ENCODE results near the gene CPLX1. TPM values are rescaled to one million over a fixed set of nuclear protein-coding genes. Genes with fewer than 3 reads are reported as not detected.
"Not testable (repeated sequence)": the region's sequence is repeated elsewhere in the genome, so short reads cannot be mapped to it uniquely, and the experiment has no call there.

CPLX1 gene
- total RNA-seq, 1 donor from 2014 or later = 115 TPM

DNA sequence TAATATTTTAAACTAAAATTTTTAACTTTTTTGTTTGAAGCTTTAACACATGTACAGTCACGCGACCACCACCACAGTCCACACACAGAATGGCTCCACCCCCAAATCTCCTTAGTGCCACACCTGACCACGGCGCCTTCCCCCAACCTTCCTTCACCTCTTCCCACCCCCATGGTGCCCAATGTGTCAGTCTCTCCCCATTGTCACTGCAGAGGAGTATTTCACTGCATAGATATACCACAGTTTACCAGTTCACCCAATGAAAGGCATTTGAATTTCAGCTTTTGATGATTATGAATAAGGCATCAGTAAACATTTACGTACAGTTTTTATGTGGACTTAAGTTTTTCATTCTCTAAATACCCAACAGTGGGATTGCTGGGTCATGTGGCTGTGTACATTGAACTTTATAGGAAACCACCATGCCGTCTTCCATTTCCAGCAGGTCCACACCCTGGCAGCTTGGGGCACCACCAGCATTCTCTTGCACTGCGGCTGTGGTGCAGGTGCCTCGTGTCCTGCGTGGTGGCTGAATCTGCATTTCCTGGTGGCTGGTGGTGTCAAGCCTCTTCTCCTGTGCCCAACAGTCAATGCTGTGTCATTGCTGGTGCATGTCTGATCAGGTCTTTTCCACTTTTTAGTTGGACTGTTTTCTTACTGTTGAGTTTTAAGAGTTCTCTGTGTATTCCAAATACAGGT, 49.0 kb downstream of the CPLX1 start:
- peak overlapping the region; percentile 35 for H3K4me3 Mint-ChIP-seq (ENCODE audit: unreplicated experiment)
- H3K36me3 Mint-ChIP-seq (ENCODE audit: unreplicated experiment) = peaks cover 24% of the 10 kb centered on the region
- H3K9me3 Mint-ChIP-seq (ENCODE audit: unreplicated experiment) = peaks cover 18% of the 10 kb centered on the region
- H3K27ac Mint-ChIP-seq (ENCODE audit: unreplicated experiment) = peak overlapping the region; percentile 7
- H3K27me3 Mint-ChIP-seq (ENCODE audit: unreplicated experiment) = peaks cover 23% of the 10 kb centered on the region
- peaks cover 24% of the 10 kb centered on the region for H3K4me1 Mint-ChIP-seq (ENCODE audit: low read depth, unreplicated experiment)
- no peak for DNase-seq
- TF ChIP-seq, protein P1, sequence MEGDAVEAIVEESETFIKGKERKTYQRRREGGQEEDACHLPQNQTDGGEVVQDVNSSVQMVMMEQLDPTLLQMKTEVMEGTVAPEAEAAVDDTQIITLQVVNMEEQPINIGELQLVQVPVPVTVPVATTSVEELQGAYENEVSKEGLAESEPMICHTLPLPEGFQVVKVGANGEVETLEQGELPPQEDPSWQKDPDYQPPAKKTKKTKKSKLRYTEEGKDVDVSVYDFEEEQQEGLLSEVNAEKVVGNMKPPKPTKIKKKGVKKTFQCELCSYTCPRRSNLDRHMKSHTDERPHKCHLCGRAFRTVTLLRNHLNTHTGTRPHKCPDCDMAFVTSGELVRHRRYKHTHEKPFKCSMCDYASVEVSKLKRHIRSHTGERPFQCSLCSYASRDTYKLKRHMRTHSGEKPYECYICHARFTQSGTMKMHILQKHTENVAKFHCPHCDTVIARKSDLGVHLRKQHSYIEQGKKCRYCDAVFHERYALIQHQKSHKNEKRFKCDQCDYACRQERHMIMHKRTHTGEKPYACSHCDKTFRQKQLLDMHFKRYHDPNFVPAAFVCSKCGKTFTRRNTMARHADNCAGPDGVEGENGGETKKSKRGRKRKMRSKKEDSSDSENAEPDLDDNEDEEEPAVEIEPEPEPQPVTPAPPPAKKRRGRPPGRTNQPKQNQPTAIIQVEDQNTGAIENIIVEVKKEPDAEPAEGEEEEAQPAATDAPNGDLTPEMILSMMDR (IDR thresholded peaks at IDR 0.05; ENCODE audit: partially characterized antibody, unreplicated experiment) = no peak

DNA sequence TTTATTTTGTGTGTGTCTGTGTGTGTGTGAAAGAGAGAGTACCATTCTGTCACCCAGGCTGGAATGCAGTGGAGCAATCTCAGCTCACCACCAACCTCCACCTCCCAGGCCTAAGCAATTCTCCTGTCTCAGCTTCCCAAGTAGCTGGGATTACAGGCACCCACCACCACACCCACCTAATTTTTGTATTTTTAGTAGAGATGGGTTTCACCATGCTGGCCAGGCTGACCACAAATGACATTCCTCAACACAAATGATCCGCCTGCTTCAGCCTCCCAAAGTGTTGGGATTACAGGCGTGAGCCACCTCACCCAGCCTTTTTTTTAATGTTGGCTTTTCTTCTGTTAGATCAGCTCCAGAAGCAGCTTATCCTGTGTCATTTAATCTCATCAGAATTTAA, 50.4 kb downstream of the CPLX1 start:
- peaks cover 24% of the 10 kb centered on the region for H3K36me3 Mint-ChIP-seq (ENCODE audit: unreplicated experiment)

DNA sequence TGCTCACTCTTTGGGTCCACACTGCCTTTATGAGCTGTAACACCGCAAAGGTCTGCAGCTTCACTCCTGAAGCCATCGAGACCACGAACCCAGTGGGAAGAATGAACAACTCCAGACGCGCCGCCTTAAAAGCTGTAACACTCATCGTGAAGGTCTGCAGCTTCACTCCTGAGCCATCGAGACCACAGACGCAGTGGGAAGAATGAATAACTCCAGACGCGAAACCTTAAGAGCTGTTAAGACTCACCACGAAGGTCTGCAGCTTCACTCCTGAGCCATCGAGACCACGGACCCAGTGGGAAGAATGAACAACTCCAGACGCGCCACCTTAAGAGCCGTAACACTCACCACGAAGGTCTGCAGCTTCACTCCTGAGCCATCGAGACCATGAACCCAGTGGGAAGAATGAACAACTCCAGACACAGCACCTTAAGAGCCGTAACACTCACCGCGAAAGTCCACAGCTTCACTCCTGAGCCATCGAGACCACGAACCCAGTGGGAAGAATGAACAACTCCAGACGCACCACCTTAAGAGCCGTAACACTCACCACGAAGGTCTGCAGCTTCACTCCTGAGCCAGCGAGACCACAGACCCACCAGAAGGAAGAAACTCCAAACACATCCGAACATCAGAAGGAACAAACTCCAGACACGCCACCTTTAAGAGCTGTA, 51.4 kb downstream of the CPLX1 start:
- H3K9me3 Mint-ChIP-seq (ENCODE audit: unreplicated experiment) = peaks cover 13% of the 10 kb centered on the region
- not testable (repeated sequence) for DNase-seq
- H3K27me3 Mint-ChIP-seq (ENCODE audit: unreplicated experiment) = peaks cover 14% of the 10 kb centered on the region
- peaks cover 28% of the 10 kb centered on the region for H3K36me3 Mint-ChIP-seq (ENCODE audit: unreplicated experiment)
- H3K4me3 Mint-ChIP-seq (ENCODE audit: unreplicated experiment) = peak overlapping the region; percentile 75
- peak overlapping the region; percentile 76 for H3K27ac Mint-ChIP-seq (ENCODE audit: unreplicated experiment)
- H3K4me1 Mint-ChIP-seq (ENCODE audit: low read depth, unreplicated experiment) = peaks cover 27% of the 10 kb centered on the region

More for the DNA sequence above, 50.4 kb downstream of the CPLX1 start:
- DNase-seq; H3K4me3 Mint-ChIP-seq (ENCODE audit: unreplicated experiment); H3K27ac Mint-ChIP-seq (ENCODE audit: unreplicated experiment): not testable (repeated sequence)
- H3K27me3 Mint-ChIP-seq (ENCODE audit: unreplicated experiment) = peaks cover 18% of the 10 kb centered on the region
- H3K9me3 Mint-ChIP-seq (ENCODE audit: unreplicated experiment) = peaks cover 14% of the 10 kb centered on the region
- peaks cover 27% of the 10 kb centered on the region for H3K4me1 Mint-ChIP-seq (ENCODE audit: low read depth, unreplicated experiment)

DNA sequence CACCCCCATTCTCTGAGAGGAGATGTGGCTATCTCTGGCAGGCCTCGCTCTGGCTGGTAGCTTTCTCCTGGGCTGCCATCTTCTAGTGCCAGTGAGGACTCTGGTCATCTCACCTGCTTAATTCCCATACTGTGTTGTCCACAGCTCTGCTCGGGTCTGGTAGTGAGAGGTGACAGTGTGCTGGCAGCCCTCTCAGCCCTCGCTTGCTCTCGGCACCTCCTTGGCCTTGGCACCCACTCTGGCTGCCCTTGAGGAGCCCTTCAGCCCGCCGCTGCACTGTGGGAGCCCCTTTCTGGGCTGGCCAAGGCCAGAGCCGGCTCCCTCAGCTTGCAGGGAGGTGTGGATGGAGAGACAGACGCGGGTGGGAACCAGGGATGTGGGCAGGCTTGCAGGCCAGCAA, 52.7 kb downstream of the CPLX1 start:
- H3K4me3 Mint-ChIP-seq (ENCODE audit: unreplicated experiment) = no peak overlapping the region
- no peak for DNase-seq
- TF ChIP-seq, protein P1 (IDR thresholded peaks at IDR 0.05; ENCODE audit: partially characterized antibody, unreplicated experiment) = no peak
- peak overlapping the region; percentile 38 for H3K27ac Mint-ChIP-seq (ENCODE audit: unreplicated experiment)
- H3K4me1 Mint-ChIP-seq (ENCODE audit: low read depth, unreplicated experiment) = peaks cover 30% of the 10 kb centered on the region
- H3K36me3 Mint-ChIP-seq (ENCODE audit: unreplicated experiment) = peaks cover 32% of the 10 kb centered on the region
- H3K9me3 Mint-ChIP-seq (ENCODE audit: unreplicated experiment) = peaks cover 20% of the 10 kb centered on the region
- peaks cover 14% of the 10 kb centered on the region for H3K27me3 Mint-ChIP-seq (ENCODE audit: unreplicated experiment)

DNA sequence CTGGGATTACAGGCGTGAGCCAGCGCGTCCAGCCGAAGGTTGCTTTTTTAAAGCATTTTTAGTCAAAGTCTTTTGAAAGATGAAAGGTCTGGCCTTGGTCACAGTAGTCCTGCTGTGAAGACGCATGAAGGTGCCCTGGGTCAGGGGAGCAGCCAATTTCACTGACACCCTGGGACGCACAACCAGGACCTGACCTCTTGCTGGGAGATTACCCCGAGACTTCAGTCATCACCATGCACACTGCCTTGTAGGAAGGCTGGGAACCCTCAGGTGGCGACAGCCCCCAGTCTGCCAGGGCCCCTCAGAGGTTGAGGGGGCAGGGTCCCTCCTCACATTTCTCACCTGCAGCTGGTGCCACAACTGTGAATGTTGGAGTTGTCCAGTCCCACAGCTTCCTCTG, 53.2 kb downstream of the CPLX1 start:
- DNase-seq = no peak
- TF ChIP-seq, protein P1 (IDR thresholded peaks at IDR 0.05; ENCODE audit: partially characterized antibody, unreplicated experiment) = no peak
- Mint-ChIP-seq H3K27ac (ENCODE audit: unreplicated experiment) (peak overlapping the region; percentile 77), H3K36me3 (ENCODE audit: unreplicated experiment) (peaks cover 32% of the 10 kb centered on the region), H3K4me1 (ENCODE audit: low read depth, unreplicated experiment) (peaks cover 27% of the 10 kb centered on the region), H3K4me3 (ENCODE audit: unreplicated experiment) (peak overlapping the region; percentile 25), H3K27me3 (ENCODE audit: unreplicated experiment) (peaks cover 14% of the 10 kb centered on the region), H3K9me3 (ENCODE audit: unreplicated experiment) (peaks cover 22% of the 10 kb centered on the region)

DNA sequence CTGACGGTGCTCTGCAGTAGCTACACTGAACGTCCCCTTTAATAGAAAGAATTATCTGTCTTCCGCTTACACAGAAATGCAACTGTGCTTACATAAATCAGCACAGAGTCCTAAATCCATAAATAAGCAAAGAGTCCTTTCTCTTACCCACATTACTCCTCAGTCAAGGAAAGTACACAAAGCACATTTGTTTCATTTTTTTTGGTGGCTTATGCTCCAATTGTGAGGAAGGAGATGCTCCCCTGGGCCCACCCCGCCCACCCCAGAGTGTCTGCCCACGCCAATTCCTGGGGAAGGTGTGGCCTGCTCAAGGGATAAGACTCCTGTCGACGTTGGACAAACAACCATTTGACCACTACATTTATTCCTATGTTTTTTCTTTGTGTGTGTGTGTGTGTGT, 53.8 kb downstream of the CPLX1 start:
- Mint-ChIP-seq H3K27me3 (ENCODE audit: unreplicated experiment) (peaks cover 11% of the 10 kb centered on the region), H3K9me3 (ENCODE audit: unreplicated experiment) (peaks cover 22% of the 10 kb centered on the region), H3K4me3 (ENCODE audit: unreplicated experiment) (peak overlapping the region; percentile 79), H3K36me3 (ENCODE audit: unreplicated experiment) (peaks cover 27% of the 10 kb centered on the region), H3K4me1 (ENCODE audit: low read depth, unreplicated experiment) (peaks cover 24% of the 10 kb centered on the region), H3K27ac (ENCODE audit: unreplicated experiment) (peak overlapping the region; percentile 92)
- no peak for DNase-seq
- TF ChIP-seq, protein P1 (IDR thresholded peaks at IDR 0.05; ENCODE audit: partially characterized antibody, unreplicated experiment) = no peak

Measured in glutamatergic neuron (in vitro differentiated cells).